Gastrocnemius medialis (tissue), 4 donors: ENCODE data around the gene F8. TPM values are rescaled to one million over a fixed set of nuclear protein-coding genes. Genes with fewer than 3 reads are reported as not detected.
"Not testable (repeated sequence)": the region's sequence is repeated elsewhere in the genome, so short reads cannot be mapped to it uniquely, and the experiment has no call there.

Source experiments
- ATAC-seq, 2 donors: fragments of 150-250 bp; one replicate each; pipeline ENCODE4 v1.9.1; 2016
- DNase-seq, 2 donors: peaks; one replicate each; pipeline ENCODE4 v3.0.0-alpha.2; 2019
- H3K27ac ChIP-seq, 4 donors: fragments of 200-600 bp; sonication (generic); 1 replicate in 1 of 4; 2 replicates in 3 of 4; pipeline ENCODE4 v1.5.1; 2016 to 2018; ENCODE audit warnings: mild to moderate bottlenecking in 2 of 4, moderate library complexity in 1 of 4
- H3K27me3 ChIP-seq, 3 donors: fragments of 200-600 bp; sonication (generic) in 2 of 3; 1 replicate in 1 of 3; 2 replicates in 2 of 3; pipeline versions ENCODE4 v1.5.1 to v1.6.0; 2016 to 2019; ENCODE audit warnings: mild to moderate bottlenecking in 1 of 3, moderate library complexity in 1 of 3
- H3K36me3 ChIP-seq, 2 donors: fragments of 200-600 bp; sonication (generic) in 1 of 2; one replicate each; pipeline ENCODE4 v1.5.1; 2017 to 2018
- H3K4me1 ChIP-seq, 2 donors: fragments of 200-600 bp; sonication (generic) in 1 of 2; one replicate each; pipeline ENCODE4 v1.5.1; 2016 to 2017; ENCODE audit warnings: mild to moderate bottlenecking in 2 of 2
- H3K4me3 ChIP-seq, 4 donors: fragments of 200-600 bp; sonication (generic) in 3 of 4; 1 replicate in 1 of 4; 2 replicates in 3 of 4; pipeline ENCODE4 v1.5.1; 2016 to 2019; ENCODE audit warnings: mild to moderate bottlenecking in 2 of 4
- H3K9me3 ChIP-seq, 3 donors: fragments of 200-600 bp; sonication (generic) in 2 of 3; 1 replicate in 1 of 3; 2 replicates in 2 of 3; pipeline ENCODE4 v1.5.1; 2016 to 2019
- POLR2A ChIP-seq, 2 donors: fragments of 450-650 bp; IDR thresholded peaks; one replicate each; pipeline ENCODE4 v1.6.1; 2017; ENCODE audit warnings: antibody characterized with exemption in 2 of 2, mild to moderate bottlenecking in 2 of 2, moderate library complexity in 2 of 2
- in situ Hi-C, 4 donors: fragments of 200-750 bp; cut with MboI; loops; one replicate each; pipeline versions ENCODE4 v1.15.0 to v1.8.0; 2017; ENCODE audit warnings: low sequenced_read_pairs in 4 of 4
- intact Hi-C: fragments of 100-400 bp; cut with DNase I; formaldehyde crosslinking; loops from one replicate; pipeline ENCODE4 v1.15.1; 2023; ENCODE audit warnings: low total_unique reads
- total RNA-seq, 4 donors: library from RNA; depleted of rRNA; stranded (reverse); fragments of >200 nt; gene quantifications; one replicate each; pipeline versions ENCODE4 v1.1.0 to v1.2.3, GENCODE V29; 2016
- TF ChIP-seq, protein P1 (sequence below), 5 experiments: fragments of 450-650 bp in 3 of 5; fragments of 200-600 bp in 2 of 5; sonication (generic) in 2 of 5; IDR thresholded peaks in 4 of 5; conservative IDR thresholded peaks in 1 of 5; 1 replicate in 4 of 5; 2 replicates in 1 of 5; pipeline ENCODE4 v1.5.1; 2016 to 2019; ENCODE audit warnings: antibody characterized with exemption in 5 of 5, mild to moderate bottlenecking in 3 of 5, moderate library complexity in 3 of 5

F8 gene
- total RNA-seq, 4 donors from 2014 or later, result 23.3 to 33.7 (median 28.2) TPM

DNA sequence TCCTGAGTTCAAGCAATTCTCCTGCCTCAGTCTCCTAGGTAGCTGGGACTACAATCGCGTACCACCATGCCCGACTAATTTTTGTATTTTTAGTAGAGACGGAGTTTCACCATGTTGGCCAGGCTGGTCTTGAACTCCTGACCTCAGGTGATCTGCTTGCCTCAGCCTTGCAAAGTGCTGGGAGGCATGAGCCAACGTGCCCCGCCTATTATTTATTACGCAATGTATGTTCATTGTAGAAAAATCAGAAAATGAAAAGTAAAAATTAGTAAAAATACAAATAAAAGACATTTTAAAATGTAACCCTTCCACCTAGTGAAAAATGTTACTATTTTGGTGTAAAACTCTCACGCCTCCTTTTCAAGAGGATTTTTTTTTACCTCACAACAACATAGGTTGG is 122.2 kb downstream of the F8 start:
- H3K9me3 ChIP-seq, result no peaks in the 10 kb centered on the region
- no peaks in the 10 kb centered on the region for H3K27me3 ChIP-seq
- intact Hi-C loops, result no loop called here
- in situ Hi-C loops, result no loop called here
- DNase-seq (no peak), ATAC-seq (no peak)
- no peak overlapping the region for H3K27ac ChIP-seq
- H3K36me3 ChIP-seq, result no peaks in the 10 kb centered on the region
- TF ChIP-seq, protein P1, sequence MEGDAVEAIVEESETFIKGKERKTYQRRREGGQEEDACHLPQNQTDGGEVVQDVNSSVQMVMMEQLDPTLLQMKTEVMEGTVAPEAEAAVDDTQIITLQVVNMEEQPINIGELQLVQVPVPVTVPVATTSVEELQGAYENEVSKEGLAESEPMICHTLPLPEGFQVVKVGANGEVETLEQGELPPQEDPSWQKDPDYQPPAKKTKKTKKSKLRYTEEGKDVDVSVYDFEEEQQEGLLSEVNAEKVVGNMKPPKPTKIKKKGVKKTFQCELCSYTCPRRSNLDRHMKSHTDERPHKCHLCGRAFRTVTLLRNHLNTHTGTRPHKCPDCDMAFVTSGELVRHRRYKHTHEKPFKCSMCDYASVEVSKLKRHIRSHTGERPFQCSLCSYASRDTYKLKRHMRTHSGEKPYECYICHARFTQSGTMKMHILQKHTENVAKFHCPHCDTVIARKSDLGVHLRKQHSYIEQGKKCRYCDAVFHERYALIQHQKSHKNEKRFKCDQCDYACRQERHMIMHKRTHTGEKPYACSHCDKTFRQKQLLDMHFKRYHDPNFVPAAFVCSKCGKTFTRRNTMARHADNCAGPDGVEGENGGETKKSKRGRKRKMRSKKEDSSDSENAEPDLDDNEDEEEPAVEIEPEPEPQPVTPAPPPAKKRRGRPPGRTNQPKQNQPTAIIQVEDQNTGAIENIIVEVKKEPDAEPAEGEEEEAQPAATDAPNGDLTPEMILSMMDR (IDR thresholded peaks at IDR 0.05 in 4 of 5, conservative IDR thresholded peaks at IDR 0.05 in 1 of 5), result no peak
- TF ChIP-seq POLR2A (IDR thresholded peaks at IDR 0.05), result no peak
- no peak overlapping the region for H3K4me3 ChIP-seq
- no peaks in the 10 kb centered on the region for H3K4me1 ChIP-seq

DNA sequence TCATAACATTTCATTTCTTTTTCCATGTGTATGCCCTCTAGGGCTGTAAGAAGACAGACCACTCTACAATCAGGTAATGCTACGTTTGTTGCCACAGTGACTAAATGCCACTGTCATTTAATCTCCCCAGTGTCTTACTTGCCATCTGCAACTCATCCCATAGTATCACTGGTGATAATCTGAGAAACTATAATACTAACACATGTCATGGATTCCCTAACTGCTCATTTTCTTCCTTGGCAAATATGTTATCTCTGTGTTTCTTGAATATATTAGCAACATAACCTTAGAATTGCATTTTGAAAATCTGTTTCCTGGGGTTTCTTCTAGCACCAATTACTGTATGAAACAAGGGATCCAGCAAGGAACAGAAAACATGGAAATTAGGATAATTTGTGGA is 130.2 kb downstream of the F8 start:
- Histone ChIP-seq H3K4me3 (no peak overlapping the region), H3K36me3 (no peaks in the 10 kb centered on the region), H3K27ac (no peak overlapping the region), H3K9me3 (no peaks in the 10 kb centered on the region), H3K4me1 (no peaks in the 10 kb centered on the region), H3K27me3 (no peaks in the 10 kb centered on the region)
- no peak for ATAC-seq
- TF ChIP-seq POLR2A (IDR thresholded peaks at IDR 0.05), result no peak
- TF ChIP-seq, protein P1 (IDR thresholded peaks at IDR 0.05 in 4 of 5, conservative IDR thresholded peaks at IDR 0.05 in 1 of 5), result no peak
- intact Hi-C loops, result no loop called here
- DNase-seq, result no peak
- in situ Hi-C loops, result no loop called here

DNA sequence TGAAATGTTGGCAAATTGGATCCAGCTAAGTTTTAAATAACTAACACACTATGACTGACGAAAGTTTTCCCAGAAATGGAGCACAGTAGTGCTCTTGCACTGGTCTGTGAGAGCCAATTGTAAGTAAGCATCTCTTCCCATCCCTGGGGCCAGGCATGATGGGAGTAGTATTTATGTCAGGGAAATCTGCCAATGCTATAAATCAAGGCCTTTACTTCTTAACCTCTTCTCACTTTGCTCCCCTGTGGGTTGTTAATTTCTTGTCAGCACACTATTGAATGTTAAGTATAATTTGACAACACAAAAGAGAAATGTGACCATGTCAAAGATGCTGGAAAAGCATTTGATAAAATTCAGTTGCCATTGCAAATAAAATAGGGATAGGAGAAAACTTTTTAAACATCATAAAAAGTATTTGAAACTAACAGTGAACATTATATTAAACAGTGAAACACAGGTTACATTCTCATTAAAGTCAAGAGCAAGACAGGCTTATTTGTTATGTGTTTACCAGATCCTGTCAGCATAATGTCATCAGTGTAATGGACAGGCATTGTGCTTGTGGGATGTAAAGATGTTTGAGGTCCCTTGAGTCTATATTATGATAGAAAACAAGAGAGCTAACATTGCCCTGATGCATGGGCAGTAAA is 131.4 kb downstream of the F8 start:
- intact Hi-C loops, result no loop called here

DNA sequence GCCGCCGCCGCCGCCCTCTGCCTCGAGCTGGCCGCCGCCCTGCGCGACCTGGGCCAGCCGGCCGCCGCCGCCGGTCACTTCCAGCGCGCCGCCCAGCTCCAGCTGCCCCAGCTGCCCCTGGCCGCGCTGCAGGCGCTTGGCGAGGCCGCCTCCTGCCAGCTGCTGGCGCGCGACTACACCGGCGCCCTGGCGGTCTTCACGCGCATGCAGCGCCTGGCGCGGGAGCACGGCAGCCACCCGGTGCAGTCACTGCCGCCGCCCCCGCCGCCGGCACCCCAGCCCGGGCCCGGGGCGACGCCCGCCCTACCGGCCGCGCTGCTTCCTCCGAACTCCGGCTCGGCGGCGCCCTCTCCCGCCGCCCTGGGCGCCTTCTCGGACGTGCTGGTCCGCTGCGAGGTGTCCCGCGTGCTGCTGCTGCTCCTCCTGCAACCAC is 135.7 kb downstream of the F8 start:
- H3K27ac ChIP-seq, H3K36me3 ChIP-seq, H3K9me3 ChIP-seq, DNase-seq, H3K4me1 ChIP-seq, H3K4me3 ChIP-seq, intact Hi-C loops, H3K27me3 ChIP-seq, in situ Hi-C loops: not testable (repeated sequence)
- ATAC-seq, result peak; percentile 81 to 85

More for the DNA sequence above, 131.4 kb downstream of the F8 start:
- ATAC-seq (no peak), DNase-seq (no peak)
- H3K27me3 ChIP-seq, result no peaks in the 10 kb centered on the region
- no peak overlapping the region for H3K4me3 ChIP-seq
- H3K27ac ChIP-seq, result no peak overlapping the region
- H3K4me1 ChIP-seq, result no peaks in the 10 kb centered on the region
- in situ Hi-C loops, result no loop called here
- H3K9me3 ChIP-seq, result no peaks in the 10 kb centered on the region
- no peak for TF ChIP-seq POLR2A (IDR thresholded peaks at IDR 0.05)
- TF ChIP-seq, protein P1 (IDR thresholded peaks at IDR 0.05 in 4 of 5, conservative IDR thresholded peaks at IDR 0.05 in 1 of 5), result no peak
- H3K36me3 ChIP-seq, result no peaks in the 10 kb centered on the region

DNA sequence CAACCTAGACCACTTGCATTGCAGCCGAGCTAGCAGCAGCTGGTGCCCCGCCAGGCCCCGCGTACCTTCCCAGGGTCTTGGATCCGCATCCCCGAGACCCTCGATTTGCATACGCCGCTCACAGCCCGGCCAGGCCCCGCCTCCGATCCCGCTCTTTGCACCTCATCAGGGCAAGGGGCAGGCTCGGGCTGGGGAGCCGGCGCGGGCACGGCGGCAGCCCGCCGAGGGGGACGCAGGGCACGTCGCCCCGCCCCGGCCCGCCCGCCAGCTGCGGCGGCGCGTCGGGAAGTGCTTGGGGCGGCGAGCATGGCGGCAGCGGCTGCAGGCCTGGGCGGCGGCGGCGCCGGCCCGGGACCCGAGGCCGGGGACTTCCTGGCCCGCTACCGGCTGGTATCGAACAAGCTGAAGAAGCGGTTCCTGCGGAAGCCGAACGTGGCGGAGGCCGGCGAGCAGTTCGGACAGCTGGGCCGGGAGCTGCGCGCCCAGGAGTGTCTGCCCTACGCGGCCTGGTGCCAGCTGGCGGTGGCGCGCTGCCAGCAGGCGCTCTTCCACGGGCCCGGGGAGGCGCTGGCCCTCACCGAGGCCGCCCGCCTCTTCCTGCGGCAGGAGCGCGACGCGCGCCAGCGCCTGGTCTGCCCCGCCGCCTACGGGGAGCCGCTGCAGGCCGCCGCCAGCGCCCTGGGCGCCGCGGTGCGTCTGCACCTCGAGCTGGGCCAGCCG is 136.3 kb downstream of the F8 start, which contains the start of gene F8A1:
TSS of gene F8A1 (plus strand) at position 287 of the 720 bp plus-strand sequence. CDS start at position 307, 20 bp downstream.
- ATAC-seq (peak; percentile 91 to 93), DNase-seq (peak in 1 of 2 donors; percentile 11)
- H3K4me1 ChIP-seq, H3K9me3 ChIP-seq, intact Hi-C loops, in situ Hi-C loops, H3K27ac ChIP-seq, H3K36me3 ChIP-seq, H3K27me3 ChIP-seq: not testable (repeated sequence)
- H3K4me3 ChIP-seq, result peak within 1 kb of the TSS in 1 of 4 donors; percentile 46

DNA sequence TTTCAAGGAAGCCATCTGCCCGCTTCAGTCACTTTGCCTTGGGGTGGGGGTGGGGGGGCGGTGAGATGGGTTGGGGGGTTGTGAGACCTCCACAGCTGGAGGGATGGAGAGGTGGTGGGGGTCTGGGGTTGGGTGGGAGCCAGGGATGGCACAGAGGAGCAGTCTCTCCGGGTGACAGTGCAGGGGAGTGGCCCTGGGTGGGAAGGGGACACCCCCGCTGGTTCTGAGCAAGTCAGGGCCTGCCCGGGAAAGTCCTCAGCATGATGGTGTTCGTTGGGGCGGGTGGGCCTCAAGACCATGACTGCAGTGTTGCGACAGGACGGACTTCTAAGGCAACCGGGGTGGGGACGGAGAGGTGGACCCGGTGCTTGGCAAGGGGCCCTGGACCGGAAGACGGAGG is 137.0 kb downstream of the F8 start:
- in situ Hi-C loops, H3K27me3 ChIP-seq, H3K9me3 ChIP-seq, DNase-seq, intact Hi-C loops, H3K27ac ChIP-seq, ATAC-seq, H3K4me1 ChIP-seq, H3K36me3 ChIP-seq: not testable (repeated sequence)
- H3K4me3 ChIP-seq, result peak overlapping the region in 1 of 4 donors; percentile 46

DNA sequence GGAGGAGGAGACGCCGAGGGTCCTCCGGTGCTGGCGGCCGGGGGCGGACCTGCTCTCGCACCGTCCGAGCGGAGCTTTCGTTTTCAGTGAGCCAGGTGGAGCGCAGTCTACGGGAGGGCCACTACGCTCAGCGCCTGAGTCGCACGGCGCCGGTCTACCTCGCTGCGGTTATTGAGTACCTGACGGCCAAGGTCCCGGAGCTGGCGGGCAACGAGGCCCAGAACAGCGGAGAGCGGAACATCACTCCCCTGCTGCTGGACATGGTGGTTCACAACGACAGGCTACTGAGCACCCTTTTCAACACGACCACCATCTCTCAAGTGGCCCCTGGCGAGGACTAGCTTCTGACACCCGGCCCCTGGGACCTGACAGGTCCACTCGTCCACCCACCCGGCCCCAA is 137.5 kb downstream of the F8 start:
- H3K27ac ChIP-seq, H3K36me3 ChIP-seq, DNase-seq, in situ Hi-C loops, H3K27me3 ChIP-seq, intact Hi-C loops, H3K4me1 ChIP-seq, H3K4me3 ChIP-seq, H3K9me3 ChIP-seq, ATAC-seq: not testable (repeated sequence)

DNA sequence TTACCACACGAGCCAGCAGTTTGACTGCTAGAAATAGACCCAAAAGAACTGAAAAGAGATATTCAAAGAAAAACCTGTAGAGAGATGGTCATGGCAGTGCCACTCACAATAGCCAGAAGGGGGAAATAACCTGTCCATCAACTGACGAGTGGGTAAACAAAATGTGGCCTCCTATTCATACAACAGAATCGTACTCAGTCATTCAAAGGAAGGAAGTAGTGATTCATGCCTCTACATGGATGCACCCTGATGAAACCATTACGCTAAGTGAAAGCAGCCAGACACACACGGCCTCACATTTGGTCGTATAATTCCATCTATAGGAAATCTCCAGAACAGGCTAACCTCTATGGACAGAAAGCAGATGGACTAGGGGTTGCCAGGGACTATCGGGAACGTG is 138.5 kb downstream of the F8 start:
- H3K4me3 ChIP-seq, H3K27ac ChIP-seq, DNase-seq, in situ Hi-C loops, H3K9me3 ChIP-seq, H3K27me3 ChIP-seq, ATAC-seq, H3K36me3 ChIP-seq, intact Hi-C loops, H3K4me1 ChIP-seq: not testable (repeated sequence)
